Esophagus muscularis mucosa (tissue), 4 donors: ENCODE measurements around the gene SKOR1. TPM values are rescaled to one million over a fixed set of nuclear protein-coding genes. Genes with fewer than 3 reads are reported as not detected.
A peak's percentile ranks its signal among the peaks of the same experiment; 100 is the strongest.

ENCODE experiments used
- DNase-seq: peaks from one replicate; pipeline ENCODE4 v3.0.0-alpha.2; 2017; ENCODE audit errors: extremely low spot score
- H3K27ac ChIP-seq, 4 donors: fragments of 200-600 bp; sonication (generic); replicated peaks in 1 of 4; 1 replicate in 3 of 4; 2 replicates in 1 of 4; pipeline ENCODE4 v1.5.1; 2016 to 2019; ENCODE audit warnings: mild to moderate bottlenecking in 1 of 4
- H3K27me3 ChIP-seq, 4 donors: fragments of 200-600 bp; sonication (generic); one replicate each; pipeline versions ENCODE4 v1.5.1 to v1.6.0; 2016 to 2019
- H3K36me3 ChIP-seq, 4 donors: fragments of 200-600 bp; sonication (generic); one replicate each; pipeline ENCODE4 v1.5.1; 2016 to 2019
- H3K4me1 ChIP-seq, 4 donors: fragments of 200-600 bp; sonication (generic); one replicate each; pipeline ENCODE4 v1.5.1; 2016 to 2019
- H3K4me3 ChIP-seq, 4 donors: fragments of 200-600 bp; sonication (generic); 1 replicate in 2 of 4; 2 replicates in 2 of 4; pipeline ENCODE4 v1.5.1; 2016 to 2019; ENCODE audit warnings: mild to moderate bottlenecking in 4 of 4, moderate library complexity in 1 of 4
- H3K9me3 ChIP-seq, 4 donors: fragments of 200-600 bp; sonication (generic); 1 replicate in 3 of 4; 2 replicates in 1 of 4; pipeline ENCODE4 v1.5.1; 2016 to 2019
- EP300 ChIP-seq: sonication (generic); formaldehyde crosslinking; IDR thresholded peaks from one replicate; pipeline ENCODE4 v1.6.1; 2017; ENCODE audit warnings: antibody characterized with exemption
- POLR2A ChIP-seq: fragments of 450-650 bp; IDR thresholded peaks from one replicate; pipeline ENCODE4 v1.6.1; 2017; ENCODE audit warnings: antibody characterized with exemption, moderate library complexity, mild to moderate bottlenecking, low read depth
- POLR2AphosphoS5 ChIP-seq, 2 donors: sonication (generic); formaldehyde crosslinking; IDR thresholded peaks; one replicate each; pipeline ENCODE4 v1.6.1; 2017; ENCODE audit warnings: antibody characterized with exemption in 2 of 2
- WGBS: methylation state at CpG from one replicate; pipeline ENCODE4 v1.1.5; 2018; 5-methylcytosine and 5-hydroxymethylcytosine counted together
- intact Hi-C: fragments of 100-400 bp; cut with DNase I; formaldehyde crosslinking; loops from one replicate; pipeline ENCODE4 v1.15.1; 2023
- total RNA-seq, 4 donors: library from RNA; depleted of rRNA; stranded (reverse); fragments of >200 nt; gene quantifications; one replicate each; pipeline versions ENCODE4 v1.1.0 to v1.2.1, GENCODE V29; 2016
- TF ChIP-seq, protein P1 (sequence below), 3 experiments: fragments of 200-600 bp in 2 of 3; fragments of 450-650 bp in 1 of 3; sonication (generic) in 2 of 3; IDR thresholded peaks; one replicate each; pipeline ENCODE4 v1.5.1; 2017 to 2019; ENCODE audit warnings: antibody characterized with exemption in 3 of 3, mild to moderate bottlenecking in 2 of 3, moderate library complexity in 1 of 3

SKOR1 gene
- total RNA-seq, 4 donors from 2014 or later: 0.58 to 1.2 (median 0.84) TPM

DNA sequence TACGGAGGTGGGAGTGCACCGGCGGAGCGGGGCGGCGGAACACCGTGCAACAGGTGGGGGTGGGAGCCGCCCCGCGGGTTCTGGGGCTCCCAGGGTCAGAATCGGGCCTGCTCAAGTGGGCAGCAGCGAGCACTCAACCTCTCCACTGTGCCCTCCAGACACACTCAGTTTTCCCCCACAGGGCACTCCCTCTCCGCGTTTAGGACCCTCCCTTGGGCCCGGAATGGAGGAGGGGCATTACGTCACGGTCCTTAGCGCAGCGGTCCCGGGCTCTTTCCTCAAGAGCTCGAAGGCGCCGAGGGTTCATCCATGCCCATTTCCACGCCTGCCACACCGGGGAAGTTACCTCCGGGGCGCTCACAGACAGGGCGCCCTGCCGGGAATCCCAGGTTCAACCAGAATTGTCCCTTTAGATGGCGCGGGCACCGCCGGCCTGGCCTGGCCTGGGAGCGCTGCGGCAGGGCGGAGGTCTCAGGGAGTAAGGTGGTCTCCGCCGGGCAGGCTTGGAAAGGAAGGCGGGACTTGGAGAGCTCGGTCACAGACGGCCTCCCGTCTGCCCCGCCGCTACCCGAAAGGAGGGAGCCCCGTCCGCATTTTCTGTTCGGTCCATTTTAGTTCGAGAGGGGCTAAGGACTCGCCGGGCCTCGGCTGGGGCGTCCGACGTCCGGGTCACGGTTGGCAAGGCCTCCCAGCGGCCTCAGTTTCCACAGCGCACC is 9.4 kb downstream of the SKOR1 start:
- no peak for DNase-seq
- 5% methylated on average over 29 of the region's 59 CpGs for WGBS
- Histone ChIP-seq H3K9me3 (no peaks in the 10 kb centered on the region), H3K4me3 (peak overlapping the region; percentile 44 to 54 (median 46)), H3K27me3 (peaks cover 15 to 65% (median 63%) of the 10 kb centered on the region in 4 donors), H3K4me1 (peaks cover 52 to 64% (median 59%) of the 10 kb centered on the region in 4 donors), H3K36me3 (no peaks in the 10 kb centered on the region), H3K27ac (no peak overlapping the region)
- intact Hi-C loops: loop anchor here (10.0 kb wide), 2 partner anchors 290 to 890 kb away; partner anchors contain the start of gene MAP2K5
- TF ChIP-seq POLR2A (no peak), POLR2AphosphoS5 (IDR thresholded peaks at IDR 0.05) (no peak)

- no peak for DNase-seq
- Histone ChIP-seq H3K4me3 (peak overlapping the region; percentile 44 to 54 (median 46)), H3K36me3 (no peaks in the 10 kb centered on the region), H3K9me3 (no peaks in the 10 kb centered on the region), H3K27ac (no peak overlapping the region), H3K4me1 (peaks cover 51 to 60% (median 57%) of the 10 kb centered on the region in 4 donors), H3K27me3 (peaks cover 15 to 57% (median 56%) of the 10 kb centered on the region in 4 donors)
- WGBS: 7% methylated on average over 21 of the region's 59 CpGs
- intact Hi-C loops: loop anchor here (2.0 to 10.0 kb wide), 3 partner anchors 291 to 891 kb away; partner anchors contain the start of gene MAP2K5
- no peak for TF ChIP-seq POLR2AphosphoS5 (IDR thresholded peaks at IDR 0.05)
These were observed 10.2 kb downstream of the SKOR1 start for GRCh38 chr15:67835297-67836133.

- H3K36me3 ChIP-seq: no peaks in the 10 kb centered on the region
- no peaks in the 10 kb centered on the region for H3K9me3 ChIP-seq
- TF ChIP-seq POLR2A (no peak), EP300 (no peak), POLR2AphosphoS5 (IDR thresholded peaks at IDR 0.05) (no peak)
- TF ChIP-seq, protein P1, sequence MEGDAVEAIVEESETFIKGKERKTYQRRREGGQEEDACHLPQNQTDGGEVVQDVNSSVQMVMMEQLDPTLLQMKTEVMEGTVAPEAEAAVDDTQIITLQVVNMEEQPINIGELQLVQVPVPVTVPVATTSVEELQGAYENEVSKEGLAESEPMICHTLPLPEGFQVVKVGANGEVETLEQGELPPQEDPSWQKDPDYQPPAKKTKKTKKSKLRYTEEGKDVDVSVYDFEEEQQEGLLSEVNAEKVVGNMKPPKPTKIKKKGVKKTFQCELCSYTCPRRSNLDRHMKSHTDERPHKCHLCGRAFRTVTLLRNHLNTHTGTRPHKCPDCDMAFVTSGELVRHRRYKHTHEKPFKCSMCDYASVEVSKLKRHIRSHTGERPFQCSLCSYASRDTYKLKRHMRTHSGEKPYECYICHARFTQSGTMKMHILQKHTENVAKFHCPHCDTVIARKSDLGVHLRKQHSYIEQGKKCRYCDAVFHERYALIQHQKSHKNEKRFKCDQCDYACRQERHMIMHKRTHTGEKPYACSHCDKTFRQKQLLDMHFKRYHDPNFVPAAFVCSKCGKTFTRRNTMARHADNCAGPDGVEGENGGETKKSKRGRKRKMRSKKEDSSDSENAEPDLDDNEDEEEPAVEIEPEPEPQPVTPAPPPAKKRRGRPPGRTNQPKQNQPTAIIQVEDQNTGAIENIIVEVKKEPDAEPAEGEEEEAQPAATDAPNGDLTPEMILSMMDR (IDR thresholded peaks at IDR 0.05): no peak
- H3K4me3 ChIP-seq: peak overlapping the region; percentile 44 to 54 (median 46)
- WGBS: 14% methylated on average over 16 of the region's 16 CpGs
- DNase-seq: no peak
- peaks cover 52 to 63% (median 60%) of the 10 kb centered on the region in 4 donors for H3K4me1 ChIP-seq
- no peak overlapping the region for H3K27ac ChIP-seq
- H3K27me3 ChIP-seq: peaks cover 15 to 52% (median 50%) of the 10 kb centered on the region in 4 donors
- intact Hi-C loops: loop anchor here (2.0 to 10.0 kb wide), 3 partner anchors 291 to 891 kb away; partner anchors contain the start of gene MAP2K5
These were observed 10.8 kb downstream of the SKOR1 start for GRCh38 chr15:67836134-67836455.

GRCh38 chr15:67836477-67836876 is 11.2 kb downstream of the SKOR1 start:
- no peak for DNase-seq
- H3K27me3 ChIP-seq: peaks cover 15 to 48% (median 46%) of the 10 kb centered on the region in 4 donors
- intact Hi-C loops: loop anchor here (2.0 to 10.0 kb wide), 3 partner anchors 292 to 892 kb away; partner anchors contain the start of gene MAP2K5
- WGBS: 26% methylated on average over 7 of the region's 8 CpGs
- no peaks in the 10 kb centered on the region for H3K9me3 ChIP-seq
- peaks cover 56 to 67% (median 64%) of the 10 kb centered on the region in 4 donors for H3K4me1 ChIP-seq
- no peaks in the 10 kb centered on the region for H3K36me3 ChIP-seq
- H3K4me3 ChIP-seq: peak overlapping the region; percentile 44 to 54 (median 46)
- no peak overlapping the region for H3K27ac ChIP-seq
- TF ChIP-seq POLR2A: no peak
- TF ChIP-seq, protein P1 (IDR thresholded peaks at IDR 0.05): peak; percentile 74 to 88 (median 85)

DNA sequence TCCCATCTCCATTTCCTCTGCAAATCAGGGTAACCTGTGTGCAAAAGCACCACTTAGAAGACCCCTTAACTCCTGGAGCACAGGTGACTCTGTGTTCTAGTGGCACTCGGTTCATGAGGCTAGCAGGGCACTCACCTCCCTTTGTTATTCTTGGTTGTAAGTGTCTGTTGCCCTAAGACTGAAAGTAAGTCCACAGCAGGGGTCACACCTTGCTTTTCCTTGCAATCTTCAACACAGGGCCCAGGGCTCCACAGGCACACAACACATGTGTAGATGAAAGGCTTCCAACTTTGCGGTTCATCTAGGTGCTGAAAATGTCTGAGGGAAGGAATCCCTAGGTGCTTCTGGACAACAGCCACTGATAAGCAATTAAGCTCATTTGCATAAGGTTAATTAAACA is 11.6 kb downstream of the SKOR1 start:
- no peak for TF ChIP-seq POLR2AphosphoS5 (IDR thresholded peaks at IDR 0.05)
- no peaks in the 10 kb centered on the region for H3K9me3 ChIP-seq
- H3K36me3 ChIP-seq: no peaks in the 10 kb centered on the region
- no peak overlapping the region for H3K4me3 ChIP-seq
- H3K27ac ChIP-seq: no peak overlapping the region
- DNase-seq: no peak
- intact Hi-C loops: loop anchor here (2.0 to 10.0 kb wide), 3 partner anchors 292 to 892 kb away; partner anchors contain the start of gene MAP2K5
- peaks cover 57 to 69% (median 65%) of the 10 kb centered on the region in 4 donors for H3K4me1 ChIP-seq
- peaks cover 14 to 43% (median 42%) of the 10 kb centered on the region in 4 donors for H3K27me3 ChIP-seq
- 72% methylated on average over 2 of the region's 2 CpGs for WGBS
